Measurements from ENCODE around the gene UVRAG.
"Not testable (repeated sequence)": the region's sequence is repeated elsewhere in the genome, so short reads cannot be mapped to it uniquely, and the experiment has no call there.

Gene UVRAG

GRCh38 chr11:75840522-75840921 is 25.5 kb downstream of the UVRAG start:
- TF ChIP-seq CTCF (IDR thresholded peaks at IDR 0.05; ENCODE audit: borderline replicate concordance, insufficient read depth, low read depth, low read length), result no peak
- H3K4me3 ChIP-seq (ENCODE audit: low read depth, low read length), result no peak overlapping the region

GRCh38 chr11:75841739-75842138 is 26.7 kb downstream of the UVRAG start:
- no peak overlapping the region for H3K4me3 ChIP-seq (ENCODE audit: low read depth, low read length)
- TF ChIP-seq CTCF (IDR thresholded peaks at IDR 0.05; ENCODE audit: borderline replicate concordance, insufficient read depth, low read depth, low read length), result no peak

GRCh38 chr11:75845324-75845723 is 30.3 kb downstream of the UVRAG start:
- no peak overlapping the region for H3K4me3 ChIP-seq (ENCODE audit: low read depth, low read length)
- TF ChIP-seq CTCF (IDR thresholded peaks at IDR 0.05; ENCODE audit: borderline replicate concordance, insufficient read depth, low read depth, low read length), result no peak

- TF ChIP-seq CTCF (IDR thresholded peaks at IDR 0.05; ENCODE audit: borderline replicate concordance, insufficient read depth, low read depth, low read length), result no peak
- H3K4me3 ChIP-seq (ENCODE audit: low read depth, low read length), result no peak overlapping the region
Measured at GRCh38 chr11:75849894-75850293, 34.9 kb downstream of the UVRAG start.

- H3K4me3 ChIP-seq (ENCODE audit: low read depth, low read length), result no peak overlapping the region
- no peak for TF ChIP-seq CTCF (IDR thresholded peaks at IDR 0.05; ENCODE audit: borderline replicate concordance, insufficient read depth, low read depth, low read length)
Measured at GRCh38 chr11:75850787-75851186, 35.8 kb downstream of the UVRAG start.

GRCh38 chr11:75851203-75851602 is 36.2 kb downstream of the UVRAG start:
- no peak overlapping the region for H3K4me3 ChIP-seq (ENCODE audit: low read depth, low read length)
- TF ChIP-seq CTCF (IDR thresholded peaks at IDR 0.05; ENCODE audit: borderline replicate concordance, insufficient read depth, low read depth, low read length), result no peak

GRCh38 chr11:75852406-75853017 is 37.5 kb downstream of the UVRAG start:
- H3K4me3 ChIP-seq (ENCODE audit: low read depth, low read length), result no peak overlapping the region
- TF ChIP-seq CTCF (IDR thresholded peaks at IDR 0.05; ENCODE audit: borderline replicate concordance, insufficient read depth, low read depth, low read length), result no peak

GRCh38 chr11:75853563-75853962 is 38.6 kb downstream of the UVRAG start:
- H3K4me3 ChIP-seq (ENCODE audit: low read depth, low read length), result not testable (repeated sequence)

Data from GM12875 (cell line).